Measurements from ENCODE around the gene BTRC.

BTRC gene

DNA sequence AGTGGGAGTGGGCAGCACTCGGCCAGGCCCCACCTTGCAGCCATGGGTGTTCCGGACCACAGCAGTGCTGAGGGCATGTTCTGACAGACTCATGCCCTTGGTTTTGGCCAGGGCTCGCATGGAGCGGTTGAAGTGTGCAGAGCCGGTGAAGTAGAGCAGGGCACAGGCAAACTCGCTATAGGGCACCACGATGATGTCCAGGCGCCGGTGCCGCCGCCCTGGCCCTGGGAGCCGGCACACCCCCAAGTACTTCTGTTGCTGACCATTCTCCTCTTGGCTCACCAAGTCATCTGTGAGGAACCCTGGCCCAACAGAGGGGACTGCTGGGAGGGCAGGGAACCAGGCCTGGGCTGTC lies 225.5 kb downstream of the BTRC start:
- H3K4me1 ChIP-seq (ENCODE audit: insufficient read depth, poor library complexity, severe bottlenecking): no peaks in the 10 kb centered on the region
- DNase-seq (ENCODE audit: low spot score) (no peak), ATAC-seq (ENCODE audit: low read depth) (no peak)
- H3K4me3 ChIP-seq (ENCODE audit: severe bottlenecking): no peak overlapping the region
- H3K36me3 ChIP-seq (ENCODE audit: low read depth): peaks cover 15% of the 10 kb centered on the region
- no peak overlapping the region for H3K27ac ChIP-seq (ENCODE audit: poor library complexity, severe bottlenecking)
- no peaks in the 10 kb centered on the region for H3K9me3 ChIP-seq (ENCODE audit: severe bottlenecking)
- TF ChIP-seq, protein P1, sequence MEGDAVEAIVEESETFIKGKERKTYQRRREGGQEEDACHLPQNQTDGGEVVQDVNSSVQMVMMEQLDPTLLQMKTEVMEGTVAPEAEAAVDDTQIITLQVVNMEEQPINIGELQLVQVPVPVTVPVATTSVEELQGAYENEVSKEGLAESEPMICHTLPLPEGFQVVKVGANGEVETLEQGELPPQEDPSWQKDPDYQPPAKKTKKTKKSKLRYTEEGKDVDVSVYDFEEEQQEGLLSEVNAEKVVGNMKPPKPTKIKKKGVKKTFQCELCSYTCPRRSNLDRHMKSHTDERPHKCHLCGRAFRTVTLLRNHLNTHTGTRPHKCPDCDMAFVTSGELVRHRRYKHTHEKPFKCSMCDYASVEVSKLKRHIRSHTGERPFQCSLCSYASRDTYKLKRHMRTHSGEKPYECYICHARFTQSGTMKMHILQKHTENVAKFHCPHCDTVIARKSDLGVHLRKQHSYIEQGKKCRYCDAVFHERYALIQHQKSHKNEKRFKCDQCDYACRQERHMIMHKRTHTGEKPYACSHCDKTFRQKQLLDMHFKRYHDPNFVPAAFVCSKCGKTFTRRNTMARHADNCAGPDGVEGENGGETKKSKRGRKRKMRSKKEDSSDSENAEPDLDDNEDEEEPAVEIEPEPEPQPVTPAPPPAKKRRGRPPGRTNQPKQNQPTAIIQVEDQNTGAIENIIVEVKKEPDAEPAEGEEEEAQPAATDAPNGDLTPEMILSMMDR (IDR thresholded peaks at IDR 0.05; ENCODE audit: poor library complexity, severe bottlenecking): no peak
- no peaks in the 10 kb centered on the region for H3K27me3 ChIP-seq (ENCODE audit: insufficient read depth, poor library complexity, severe bottlenecking)

DNA sequence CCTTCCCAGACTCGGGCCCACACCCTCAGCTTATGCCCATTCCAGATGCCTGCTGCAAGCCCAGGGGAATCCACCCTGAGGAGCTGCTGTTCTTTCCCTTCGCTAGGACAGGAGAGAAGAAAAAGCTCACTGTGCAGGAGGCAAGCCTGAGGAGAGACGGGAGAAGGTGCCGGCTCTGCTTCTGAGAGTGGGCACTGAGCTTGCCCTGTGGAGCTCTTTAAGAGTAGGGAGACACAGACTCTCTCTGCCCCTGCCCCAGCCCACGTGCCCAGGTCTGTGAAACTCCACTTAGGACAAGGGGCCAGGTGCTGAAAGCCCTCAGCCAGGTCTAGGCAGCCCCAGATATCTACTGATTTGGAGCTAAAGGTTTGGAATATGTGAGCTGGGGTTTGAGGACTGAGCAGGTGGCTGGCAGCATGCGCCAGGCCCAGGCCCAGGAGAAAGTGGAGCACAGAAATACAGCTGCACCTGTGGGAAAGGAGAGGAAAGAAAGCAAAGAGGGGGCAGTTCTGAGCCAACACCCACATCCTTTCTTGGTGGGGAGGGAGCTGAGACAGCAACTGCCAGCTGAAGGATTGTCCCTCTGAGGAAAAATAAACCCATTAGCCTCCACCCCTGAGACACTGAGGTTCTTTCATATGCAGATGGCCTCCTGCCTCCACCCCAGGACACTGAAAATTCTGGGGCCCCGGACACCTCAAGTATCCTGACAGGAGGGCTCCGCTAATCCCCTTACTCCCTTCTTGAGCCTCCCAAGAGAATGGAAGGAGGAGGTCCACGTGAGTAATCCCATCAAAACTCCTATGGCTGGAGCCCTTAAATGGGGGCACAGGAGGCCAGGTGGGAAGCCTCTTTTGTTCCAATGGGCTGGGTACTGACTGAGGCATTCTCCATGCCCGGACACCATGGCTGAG lies 226.8 kb downstream of the BTRC start:
- no peak for ATAC-seq (ENCODE audit: low read depth)
- no peak overlapping the region for H3K27ac ChIP-seq (ENCODE audit: poor library complexity, severe bottlenecking)
- H3K27me3 ChIP-seq (ENCODE audit: insufficient read depth, poor library complexity, severe bottlenecking): no peaks in the 10 kb centered on the region
- no peaks in the 10 kb centered on the region for H3K4me1 ChIP-seq (ENCODE audit: insufficient read depth, poor library complexity, severe bottlenecking)
- H3K9me3 ChIP-seq (ENCODE audit: severe bottlenecking): no peaks in the 10 kb centered on the region
- H3K36me3 ChIP-seq (ENCODE audit: low read depth): peaks cover 24% of the 10 kb centered on the region
- DNase-seq (ENCODE audit: low spot score): no peak
- no peak overlapping the region for H3K4me3 ChIP-seq (ENCODE audit: severe bottlenecking)
- TF ChIP-seq, protein P1 (IDR thresholded peaks at IDR 0.05; ENCODE audit: poor library complexity, severe bottlenecking): no peak

DNA sequence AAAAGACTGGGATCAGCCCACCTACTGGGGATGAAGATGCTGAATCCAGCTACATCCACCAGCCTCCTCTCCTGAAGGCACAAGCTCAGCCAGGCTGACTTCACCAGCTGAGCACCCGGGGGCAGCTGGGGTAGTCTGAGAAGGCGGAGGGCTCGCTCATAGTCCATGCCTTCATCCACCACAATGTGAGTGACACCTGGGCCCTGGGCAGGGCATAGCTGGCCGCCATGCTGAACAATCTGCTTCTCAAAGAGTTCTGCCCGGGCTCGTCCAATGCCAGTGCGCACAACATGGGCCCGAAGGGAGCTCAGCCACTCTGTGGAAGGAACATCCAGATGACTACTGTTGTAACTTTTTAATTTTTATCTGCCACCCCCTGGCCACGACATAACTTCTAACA lies 231.9 kb downstream of the BTRC start:
- no peak overlapping the region for H3K4me3 ChIP-seq (ENCODE audit: severe bottlenecking)
- TF ChIP-seq, protein P1 (IDR thresholded peaks at IDR 0.05; ENCODE audit: poor library complexity, severe bottlenecking): no peak
- ATAC-seq (ENCODE audit: low read depth): no peak

DNA sequence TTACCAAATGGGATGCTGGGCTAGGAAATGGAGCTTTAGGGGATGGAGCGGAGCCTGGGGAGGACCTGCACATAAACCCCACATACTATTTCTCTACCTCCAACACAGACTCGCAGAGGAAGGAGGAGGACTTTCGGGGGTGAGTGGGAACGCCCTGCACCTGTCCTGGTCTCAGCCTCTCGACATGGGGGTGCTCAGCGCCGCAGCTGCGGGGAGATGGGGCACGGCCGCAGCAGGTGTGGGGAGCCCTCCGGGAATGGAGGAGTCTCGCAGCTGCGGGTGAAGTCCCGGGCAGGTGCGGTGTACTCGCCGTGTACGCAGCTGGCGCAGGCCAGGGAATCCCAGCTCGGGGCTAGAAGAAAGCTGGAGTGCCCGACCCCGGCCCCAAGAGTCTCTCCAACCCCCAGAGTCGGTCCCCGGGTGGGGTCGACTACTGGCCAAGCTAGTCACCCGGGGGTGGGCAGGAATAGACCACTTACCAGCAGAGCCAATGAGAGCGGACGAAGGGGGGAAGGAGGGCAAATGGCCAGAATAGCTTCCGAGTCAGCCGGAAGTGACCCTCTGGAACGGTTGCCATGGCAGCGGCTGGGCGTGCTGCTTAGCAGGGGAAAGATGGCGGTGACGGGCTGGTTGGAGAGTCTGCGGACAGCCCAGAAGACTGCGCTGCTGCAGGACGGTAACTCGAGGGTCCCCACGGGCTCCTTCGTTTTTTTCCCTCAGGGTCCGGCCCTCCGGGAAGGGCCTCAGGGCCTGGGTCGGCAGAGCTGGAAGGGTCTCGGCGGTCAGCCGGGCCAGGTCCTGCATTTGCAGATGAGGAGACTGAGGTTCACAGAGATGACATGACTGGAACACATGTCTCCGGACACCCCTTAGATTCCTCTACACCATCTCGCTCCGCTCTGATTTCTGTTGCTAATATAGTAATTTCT lies 234.0 kb downstream of the BTRC start, which contains the start of the genes DPCD and POLL:
Gene DPCD (plus strand): TSS at position 597 of the 929 bp plus-strand sequence. CDS start 16 bp downstream, at position 613.
Gene POLL (minus strand): TSS at position 533 of the 929 bp plus-strand sequence. CDS start 897 bp downstream, outside the sequence.
- TF ChIP-seq, protein P1 (IDR thresholded peaks at IDR 0.05; ENCODE audit: poor library complexity, severe bottlenecking): no peak
- peak; percentile 97 for DNase-seq (ENCODE audit: low spot score)
- no peaks in the 10 kb centered on the region for H3K27me3 ChIP-seq (ENCODE audit: insufficient read depth, poor library complexity, severe bottlenecking)
- H3K36me3 ChIP-seq (ENCODE audit: low read depth): peaks cover 26% of the 10 kb centered on the region
- no peak within 1 kb of the TSS for H3K27ac ChIP-seq (ENCODE audit: poor library complexity, severe bottlenecking)
- H3K9me3 ChIP-seq (ENCODE audit: severe bottlenecking): no peaks in the 10 kb centered on the region
- H3K4me1 ChIP-seq (ENCODE audit: insufficient read depth, poor library complexity, severe bottlenecking): no peaks in the 10 kb centered on the region
- ATAC-seq (ENCODE audit: low read depth): peak; percentile 92
- peak within 1 kb of the TSS; percentile 92 for H3K4me3 ChIP-seq (ENCODE audit: severe bottlenecking)

More for the DNA sequence above, 231.9 kb downstream of the BTRC start:
- Histone ChIP-seq H3K4me1 (ENCODE audit: insufficient read depth, poor library complexity, severe bottlenecking) (no peaks in the 10 kb centered on the region), H3K27me3 (ENCODE audit: insufficient read depth, poor library complexity, severe bottlenecking) (no peaks in the 10 kb centered on the region), H3K9me3 (ENCODE audit: severe bottlenecking) (no peaks in the 10 kb centered on the region), H3K36me3 (ENCODE audit: low read depth) (peaks cover 32% of the 10 kb centered on the region), H3K27ac (ENCODE audit: poor library complexity, severe bottlenecking) (no peak overlapping the region)
- DNase-seq (ENCODE audit: low spot score): no peak

Measured in RWPE2 (cell line).